D721Med (cell line): ENCODE data around the gene TOP2B.
A peak's percentile ranks its signal among the peaks of the same experiment; 100 is the strongest.

Experiments used
- DNase-seq: peaks from one replicate; pipeline ENCODE4 v3.0.0; 2011; ENCODE audit warnings: low spot score; ENCODE audit not compliant: insufficient read length
- FAIRE-seq: peaks from 2 replicates; lab custom pipeline; 2011; peaks lifted over from hg19 to GRCh38; lab: Jason Lieb, UNC
- CTCF ChIP-seq: IDR thresholded peaks from 2 replicates; pipeline ENCODE4 v1.5.1; 2012; ENCODE audit warnings: mild to moderate bottlenecking, control low read depth; ENCODE audit not compliant: insufficient read depth; ENCODE audit errors: missing control alignments

TOP2B gene

GRCh38 chr3:25603703-25604102 is 61.0 kb downstream of the TOP2B start:
- DNase-seq (no peak), FAIRE-seq (no peak)
- TF ChIP-seq CTCF = no peak

- no peak for FAIRE-seq
- DNase-seq = no peak
- no peak for TF ChIP-seq CTCF
Observed at GRCh38 chr3:25597535-25598101, 67.1 kb downstream of the TOP2B start.

GRCh38 chr3:25594007-25594502 is 70.7 kb downstream of the TOP2B start:
- DNase-seq (no peak), FAIRE-seq (peak; percentile 78)
- TF ChIP-seq CTCF = peak; percentile 70

GRCh38 chr3:25593001-25593400 is 71.7 kb downstream of the TOP2B start:
- no peak for DNase-seq
- TF ChIP-seq CTCF = no peak

GRCh38 chr3:25592510-25592968 is 72.2 kb downstream of the TOP2B start:
- no peak for TF ChIP-seq CTCF
- FAIRE-seq (no peak), DNase-seq (no peak)

More at GRCh38 chr3:25593001-25593400, 71.7 kb downstream of the TOP2B start:
- FAIRE-seq = no peak

GRCh38 chr3:25589783-25590258 is 74.9 kb downstream of the TOP2B start:
- FAIRE-seq = no peak
- TF ChIP-seq CTCF = no peak
- no peak for DNase-seq

- TF ChIP-seq CTCF = no peak
- DNase-seq = no peak
- FAIRE-seq = no peak
Observed at GRCh38 chr3:25589104-25589782, 75.5 kb downstream of the TOP2B start.
